SK-N-SH (cell line): ENCODE results near the gene C1QTNF9B. TPM values are rescaled to one million over a fixed set of nuclear protein-coding genes. Genes with fewer than 3 reads are reported as not detected.

Experiments used
- CTCF ChIA-PET: fragments of 300-600, 350-600 bp; formaldehyde crosslinking; extraction: SDS; loops from one replicate; lab custom pipeline; 2021; lab: Yijun Ruan, JAX
- POLR2A ChIA-PET: fragments of 350-600 bp; sonication (Branson Sonifier 250); formaldehyde crosslinking; extraction: SDS; loops from one replicate; lab custom pipeline; 2020; ENCODE audit warnings: antibody characterized with exemption, inconsistent platforms; lab: Yijun Ruan, JAX
- DNase-seq: peaks from one replicate; pipeline ENCODE4 v3.0.0; 2012
- H2AFZ ChIP-seq: fragments of 200-600 bp; sonication (generic); 2 replicates; pipeline ENCODE4 v1.8.1; 2016; ENCODE audit warnings: antibody characterized with exemption, mild to moderate bottlenecking, low read depth
- H3F3A ChIP-seq: fragments of 200-600 bp; sonication (generic); replicated peaks from 2 replicates; pipeline ENCODE3; 2016; ENCODE audit warnings: antibody characterized with exemption, mild to moderate bottlenecking; ENCODE audit not compliant: insufficient read depth
- H3K27ac ChIP-seq, 2 experiments: fragments of 200-500 bp in 1 of 2; fragments of 200-600 bp in 1 of 2; sonication (Bioruptor generic) in 1 of 2; sonication (generic), shearing (Covaris generic) in 1 of 2; 2 replicates each; pipeline versions ENCODE4 v1.5.1 to v1.6.1; 2014 to 2016; ENCODE audit warnings: low read depth in 2 of 2, inconsistent platforms in 1 of 2, low read length in 1 of 2, mild to moderate bottlenecking in 1 of 2, mixed read lengths in 1 of 2
- H3K27me3 ChIP-seq: fragments of 200-600 bp; sonication (generic), shearing (Covaris generic); 2 replicates; pipeline ENCODE4 v1.6.1; 2016; ENCODE audit warnings: mixed run types; ENCODE audit not compliant: insufficient read depth
- H3K36me3 ChIP-seq, 2 experiments: fragments of 200-500 bp in 1 of 2; fragments of 200-600 bp in 1 of 2; sonication (Bioruptor generic) in 1 of 2; sonication (generic) in 1 of 2; replicated peaks in 1 of 2; 2 replicates each; pipeline versions ENCODE3 to v1.5.1; 2014 to 2016; ENCODE audit warnings: low read length in 1 of 2, mild to moderate bottlenecking in 1 of 2; ENCODE audit not compliant: insufficient read depth in 2 of 2, control insufficient read depth in 1 of 2
- H3K4me1 ChIP-seq, 2 experiments: fragments of 200-500 bp in 1 of 2; fragments of 200-600 bp in 1 of 2; sonication (Bioruptor generic) in 1 of 2; sonication (generic), shearing (Covaris generic) in 1 of 2; 2 replicates each; pipeline versions ENCODE4 v1.5.1 to v1.6.1; 2014 to 2016; ENCODE audit warnings: low read depth in 1 of 2, low read length in 1 of 2, mixed run types in 1 of 2; ENCODE audit not compliant: insufficient read depth in 2 of 2, control insufficient read depth in 1 of 2
- H3K4me2 ChIP-seq: fragments of 200-600 bp; sonication (generic), shearing (Covaris generic); 2 replicates; pipeline ENCODE4 v1.6.1; 2017; ENCODE audit warnings: mixed run types
- H3K4me3 ChIP-seq, 2 experiments: fragments of 200-500 bp in 1 of 2; fragments of 200-600 bp in 1 of 2; sonication (Bioruptor generic) in 1 of 2; sonication (generic), shearing (Covaris generic) in 1 of 2; 2 replicates each; pipeline versions ENCODE4 v1.5.1 to v1.8.1; 2014 to 2016; ENCODE audit warnings: low read depth in 2 of 2, inconsistent platforms in 1 of 2, low read length in 1 of 2, mild to moderate bottlenecking in 1 of 2, mixed read lengths in 1 of 2, moderate library complexity in 1 of 2
- H3K79me2 ChIP-seq: fragments of 200-600 bp; sonication (generic); 2 replicates; pipeline ENCODE4 v1.8.1; 2017; ENCODE audit warnings: mild to moderate bottlenecking; ENCODE audit not compliant: insufficient read depth
- H3K9ac ChIP-seq: fragments of 200-600 bp; sonication (generic); 2 replicates; pipeline ENCODE4 v1.6.1; 2017; ENCODE audit warnings: mixed run types
- H3K9me2 ChIP-seq: fragments of 200-600 bp; sonication (generic); 2 replicates; pipeline ENCODE4 v1.6.1; 2017; ENCODE audit warnings: mixed run types
- H3K9me3 ChIP-seq: fragments of 200-600 bp; sonication (generic); 2 replicates; pipeline ENCODE4 v1.6.1; 2017; ENCODE audit warnings: mixed run types, mild to moderate bottlenecking, moderate library complexity
- H4K20me1 ChIP-seq: fragments of 200-600 bp; sonication (generic); 2 replicates; pipeline ENCODE4 v1.6.1; 2017; ENCODE audit warnings: mild to moderate bottlenecking, mixed run types; ENCODE audit not compliant: insufficient read depth
- CHD2 ChIP-seq: fragments of 150-350 bp; IDR thresholded peaks from 2 replicates; pipeline ENCODE4 v1.6.1; 2018; ENCODE audit warnings: low read length; ENCODE audit not compliant: partially characterized antibody
- EP300 ChIP-seq, 2 experiments: IDR thresholded peaks; 2 replicates each; pipeline versions ENCODE4 v1.4.0 to v1.6.1; 2012; ENCODE audit warnings: borderline replicate concordance in 1 of 2, low read depth in 1 of 2, low read length in 1 of 2
- EZH2phosphoT487 ChIP-seq: fragments of 200-600 bp; sonication (generic); IDR thresholded peaks from 2 replicates; pipeline ENCODE4 v1.6.1; 2017; ENCODE audit warnings: low read depth, mixed run types, mild to moderate bottlenecking, antibody characterized with exemption, moderate library complexity, borderline replicate concordance
- FOXJ3 ChIP-seq: sonication (generic); formaldehyde crosslinking; IDR thresholded peaks from 2 replicates; pipeline ENCODE4 v1.5.1; 2020; ENCODE audit warnings: mild to moderate bottlenecking, missing genetic modification reagents
- FOXM1 ChIP-seq: IDR thresholded peaks from 2 replicates; pipeline ENCODE4 v1.4.0; 2012; ENCODE audit warnings: low read depth, mild to moderate bottlenecking
- GABPA ChIP-seq: IDR thresholded peaks from 2 replicates; pipeline ENCODE4 v1.4.0; 2012; ENCODE audit warnings: low read depth, mild to moderate bottlenecking
- JUND ChIP-seq: IDR thresholded peaks from 2 replicates; pipeline ENCODE4 v1.4.0; 2012
- MAX ChIP-seq: IDR thresholded peaks from 2 replicates; pipeline ENCODE4 v1.4.0; 2012; ENCODE audit warnings: low read depth
- MEF2A ChIP-seq: IDR thresholded peaks from 2 replicates; pipeline ENCODE4 v1.4.0; 2012; ENCODE audit warnings: low read depth, borderline replicate concordance
- NFIC ChIP-seq: IDR thresholded peaks from 2 replicates; pipeline ENCODE4 v1.4.0; 2012; ENCODE audit warnings: borderline replicate concordance
- NRF1 ChIP-seq: IDR thresholded peaks from 2 replicates; pipeline ENCODE4 v1.6.1; 2012; ENCODE audit warnings: low read depth, mild to moderate bottlenecking, low read length
- POLR2AphosphoS5 ChIP-seq: IDR thresholded peaks from 2 replicates; pipeline ENCODE4 v1.6.1; 2012; ENCODE audit warnings: low read depth, low read length
- RAD21 ChIP-seq: IDR thresholded peaks from 2 replicates; pipeline ENCODE4 v1.6.1; 2012; ENCODE audit warnings: mild to moderate bottlenecking, low read length
- RCOR1 ChIP-seq: fragments of 150-350 bp; IDR thresholded peaks from 2 replicates; pipeline ENCODE4 v1.6.1; 2017; ENCODE audit warnings: antibody characterized with exemption, low read length
- REST ChIP-seq: IDR thresholded peaks from 2 replicates; pipeline ENCODE4 v1.6.1; 2012; ENCODE audit warnings: mild to moderate bottlenecking, low read depth, low read length, moderate library complexity
- RFX5 ChIP-seq: IDR thresholded peaks from 2 replicates; pipeline ENCODE4 v1.6.1; 2012; ENCODE audit warnings: mild to moderate bottlenecking, improper control_type of control experiment, low read length
- RXRA ChIP-seq: IDR thresholded peaks from 2 replicates; pipeline ENCODE4 v1.4.0; 2012; ENCODE audit warnings: low read depth, mild to moderate bottlenecking, borderline replicate concordance
- SIN3A ChIP-seq: IDR thresholded peaks from 2 replicates; pipeline ENCODE4 v1.6.1; 2012; ENCODE audit warnings: low read depth, mild to moderate bottlenecking, low read length, moderate library complexity, borderline replicate concordance
- SMC3 ChIP-seq: IDR thresholded peaks from 2 replicates; pipeline ENCODE4 v1.6.1; 2012; ENCODE audit warnings: low read depth, low read length, improper control_type of control experiment
- TAF1 ChIP-seq: IDR thresholded peaks from 2 replicates; pipeline ENCODE4 v1.6.1; 2012; ENCODE audit warnings: low read depth, mild to moderate bottlenecking, low read length, moderate library complexity, borderline replicate concordance
- TCF12 ChIP-seq: IDR thresholded peaks from 2 replicates; pipeline ENCODE4 v1.4.0; 2012
- TEAD4 ChIP-seq: IDR thresholded peaks from 2 replicates; pipeline ENCODE4 v1.4.0; 2012; ENCODE audit warnings: mild to moderate bottlenecking, borderline replicate concordance; ENCODE audit not compliant: insufficient read depth
- USF1 ChIP-seq: IDR thresholded peaks from 2 replicates; pipeline ENCODE4 v1.4.0; 2012; ENCODE audit warnings: low read depth, borderline replicate concordance
- WGBS: methylation state at CpG from one replicate; pipeline ENCODE4 v1.1.6; 2017; ENCODE audit warnings: low lambda C conversion rate; 5-methylcytosine and 5-hydroxymethylcytosine counted together
- polyA plus RNA-seq, 3 experiments: library from polyadenylated mRNA; depleted of rRNA; stranded (reverse); fragments of >200 nt; gene quantifications; 2 replicates each; pipeline ENCODE4 v1.2.3, GENCODE V29; 2012
- TF ChIP-seq, protein P1 (sequence below): IDR thresholded peaks from 2 replicates; pipeline ENCODE4 v1.4.0; 2012; ENCODE audit warnings: low read depth, borderline replicate concordance
- TF ChIP-seq, protein P2 (sequence below): fragments of 150-350 bp; IDR thresholded peaks from 2 replicates; pipeline ENCODE4 v1.6.1; 2016; ENCODE audit warnings: mild to moderate bottlenecking, low read depth, low read length

Gene C1QTNF9B
- polyA plus RNA-seq, 1 of the 3 experiments (the other 2 are of a cell fraction), result not detected

- TF ChIP-seq REST (no peak), NFIC (no peak), GABPA (no peak), JUND (no peak), TCF12 (no peak), FOXM1 (no peak), POLR2AphosphoS5 (no peak), RXRA (no peak), FOXJ3 (CRISPR knock-in tag) (no peak)
- TF ChIP-seq, all 33 proteins: peak for 0
Measured at GRCh38 chr13:23848646-23849141, 48.6 kb downstream of the C1QTNF9B start (continued).

GRCh38 chr13:23848019-23848418, 49.3 kb downstream of the C1QTNF9B start:
- Histone ChIP-seq H3K9me2 (no peaks in the 10 kb centered on the region), H3K4me1 (peaks cover 0 to 17% of the 10 kb centered on the region in 2 experiments; a peak in 2 of 4 replicates), H4K20me1 (no peaks in the 10 kb centered on the region), H3K27me3 (no peaks in the 10 kb centered on the region), H3K9me3 (no peaks in the 10 kb centered on the region), H2AFZ (no peak overlapping the region), H3K27ac (peak overlapping the region in 1 of 2 experiments; percentile 65; a peak in 2 of 4 replicates), H3K4me3 (no peak overlapping the region), H3F3A (no peaks in the 10 kb centered on the region), H3K36me3 (peaks cover 0 to 13% of the 10 kb centered on the region in 2 experiments), H3K4me2 (no peak overlapping the region), H3K79me2 (no peaks in the 10 kb centered on the region), H3K9ac (no peak overlapping the region)
- DNase-seq, result peak; percentile 45
- POLR2A ChIA-PET, result no interaction called here
- WGBS, result 65% methylated on average over 2 of the region's 2 CpGs
- CTCF ChIA-PET, result interaction anchor here (0.9 to 3.5 kb wide), 2 partner anchors 9 to 16 kb away, joined by 3 to 11 read pairs; no protein-coding TSS in a partner anchor
- peak in 1 of 2 experiments; percentile 51; a peak in 1 of 4 replicates for TF ChIP-seq EP300 (IDR thresholded peaks at IDR 0.05; ENCODE audit: borderline replicate concordance in 1 of 2, low read depth in 1 of 2, low read length in 1 of 2)
- TF ChIP-seq FOXM1, result no peak
- peak; percentile 25 for TF ChIP-seq CHD2
- TF ChIP-seq USF1, result no peak
- no peak for TF ChIP-seq EZH2phosphoT487
- TF ChIP-seq NRF1, result no peak
- no peak for TF ChIP-seq RFX5
- no peak for TF ChIP-seq SMC3
- no peak for TF ChIP-seq TCF12
- TF ChIP-seq, protein P1, sequence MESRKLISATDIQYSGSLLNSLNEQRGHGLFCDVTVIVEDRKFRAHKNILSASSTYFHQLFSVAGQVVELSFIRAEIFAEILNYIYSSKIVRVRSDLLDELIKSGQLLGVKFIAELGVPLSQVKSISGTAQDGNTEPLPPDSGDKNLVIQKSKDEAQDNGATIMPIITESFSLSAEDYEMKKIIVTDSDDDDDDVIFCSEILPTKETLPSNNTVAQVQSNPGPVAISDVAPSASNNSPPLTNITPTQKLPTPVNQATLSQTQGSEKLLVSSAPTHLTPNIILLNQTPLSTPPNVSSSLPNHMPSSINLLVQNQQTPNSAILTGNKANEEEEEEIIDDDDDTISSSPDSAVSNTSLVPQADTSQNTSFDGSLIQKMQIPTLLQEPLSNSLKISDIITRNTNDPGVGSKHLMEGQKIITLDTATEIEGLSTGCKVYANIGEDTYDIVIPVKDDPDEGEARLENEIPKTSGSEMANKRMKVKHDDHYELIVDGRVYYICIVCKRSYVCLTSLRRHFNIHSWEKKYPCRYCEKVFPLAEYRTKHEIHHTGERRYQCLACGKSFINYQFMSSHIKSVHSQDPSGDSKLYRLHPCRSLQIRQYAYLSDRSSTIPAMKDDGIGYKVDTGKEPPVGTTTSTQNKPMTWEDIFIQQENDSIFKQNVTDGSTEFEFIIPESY, result no peak
- no peak for TF ChIP-seq TEAD4
- 0 out of 2 replicates have a peak, but pooled peaks have one; percentile 20 for TF ChIP-seq RCOR1
- no peak for TF ChIP-seq GABPA
- TF ChIP-seq FOXJ3 (CRISPR knock-in tag), result no peak; the same call in 1 of the 2 replicates
- no peak; the same call in 1 of the 2 replicates for TF ChIP-seq RAD21
- TF ChIP-seq SIN3A, result no peak
- no peak for TF ChIP-seq MAX
- TF ChIP-seq, protein P2, sequence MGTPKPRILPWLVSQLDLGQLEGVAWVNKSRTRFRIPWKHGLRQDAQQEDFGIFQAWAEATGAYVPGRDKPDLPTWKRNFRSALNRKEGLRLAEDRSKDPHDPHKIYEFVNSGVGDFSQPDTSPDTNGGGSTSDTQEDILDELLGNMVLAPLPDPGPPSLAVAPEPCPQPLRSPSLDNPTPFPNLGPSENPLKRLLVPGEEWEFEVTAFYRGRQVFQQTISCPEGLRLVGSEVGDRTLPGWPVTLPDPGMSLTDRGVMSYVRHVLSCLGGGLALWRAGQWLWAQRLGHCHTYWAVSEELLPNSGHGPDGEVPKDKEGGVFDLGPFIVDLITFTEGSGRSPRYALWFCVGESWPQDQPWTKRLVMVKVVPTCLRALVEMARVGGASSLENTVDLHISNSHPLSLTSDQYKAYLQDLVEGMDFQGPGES, result no peak
- no peak for TF ChIP-seq RXRA
- TF ChIP-seq TAF1, result no peak
- TF ChIP-seq NFIC, result no peak
- no peak for TF ChIP-seq MEF2A
